Panc1 (cell line): ENCODE data around the gene ZFYVE1.

ENCODE experiments used
- CTCF ChIP-seq: fragments of 450-650 bp; IDR thresholded peaks from 2 replicates; pipeline ENCODE4 v1.5.1; 2017; ENCODE audit warnings: mild to moderate bottlenecking
- POLR2AphosphoS5 ChIP-seq: IDR thresholded peaks from 2 replicates; pipeline ENCODE4 v1.6.1; 2012; ENCODE audit warnings: mild to moderate bottlenecking, low read depth, low read length, moderate library complexity

GRCh38 chr14:72965249-72965648 lies 61.7 kb downstream of the ZFYVE1 start:
- no peak for TF ChIP-seq CTCF
- no peak for TF ChIP-seq POLR2AphosphoS5
